Measurements from ENCODE around the gene TSPAN3. TPM values are rescaled to one million over a fixed set of nuclear protein-coding genes. Genes with fewer than 3 reads are reported as not detected.

TSPAN3 gene
- total RNA-seq, 1 experiment from 2014 or later: 140 TPM

DNA sequence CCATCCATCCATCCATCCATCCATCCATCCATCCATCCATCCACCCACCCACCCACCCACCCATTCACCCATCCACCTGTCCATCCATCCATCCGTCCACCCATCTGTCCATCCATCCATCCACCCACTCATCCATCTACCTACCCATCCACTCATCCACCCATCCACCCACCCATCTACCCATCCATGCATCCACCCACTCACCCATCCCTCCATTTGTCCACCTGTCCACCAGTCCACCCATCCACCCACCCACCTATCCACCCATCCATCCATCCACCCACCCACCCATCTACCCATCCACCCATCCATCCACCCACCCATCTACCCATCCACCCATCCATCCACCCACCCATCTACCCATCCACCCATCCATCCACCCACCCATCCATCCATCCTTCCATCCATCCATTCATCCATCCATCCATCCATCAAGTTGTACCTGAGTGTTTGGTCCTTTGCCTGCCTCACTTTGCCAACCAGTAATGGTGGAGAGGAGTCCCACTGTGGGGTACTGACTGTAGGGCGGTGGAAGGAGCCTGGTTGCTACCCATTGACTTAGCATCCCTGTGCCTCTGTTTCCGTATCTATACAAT lies 58.7 kb downstream of the TSPAN3 start:
- Histone ChIP-seq H3K79me2 (ENCODE audit: low read length) (no peaks in the 10 kb centered on the region), H3K9me2 (replicated peaks; ENCODE audit: low read length) (no peaks in the 10 kb centered on the region), H3K4me3 (ENCODE audit: low read length) (no peak overlapping the region), H3K9me3 (ENCODE audit: low read length) (no peaks in the 10 kb centered on the region), H3K27ac (ENCODE audit: low read length) (no peak overlapping the region), H4K20me1 (ENCODE audit: low read length) (no peaks in the 10 kb centered on the region), H3K27me3 (ENCODE audit: low read length) (no peaks in the 10 kb centered on the region), H3K4me1 (ENCODE audit: insufficient read depth, low read length) (no peaks in the 10 kb centered on the region), H3K4me2 (ENCODE audit: low read length) (no peak overlapping the region), H3K9ac (ENCODE audit: low read length) (no peak overlapping the region), H3K36me3 (ENCODE audit: low read depth, low read length) (no peaks in the 10 kb centered on the region), H3F3A (ENCODE audit: low read length, unreplicated experiment) (no peaks in the 10 kb centered on the region), H2AFZ (ENCODE audit: low read length) (no peak overlapping the region)
- CTCF ChIA-PET: no interaction called here
- POLR2A ChIA-PET (ENCODE audit: unreplicated experiment): no interaction called here
- intact Hi-C loops (cut with micrococcal nuclease): no loop called here
- no peak for DNase-seq
- TF ChIP-seq, protein P1, sequence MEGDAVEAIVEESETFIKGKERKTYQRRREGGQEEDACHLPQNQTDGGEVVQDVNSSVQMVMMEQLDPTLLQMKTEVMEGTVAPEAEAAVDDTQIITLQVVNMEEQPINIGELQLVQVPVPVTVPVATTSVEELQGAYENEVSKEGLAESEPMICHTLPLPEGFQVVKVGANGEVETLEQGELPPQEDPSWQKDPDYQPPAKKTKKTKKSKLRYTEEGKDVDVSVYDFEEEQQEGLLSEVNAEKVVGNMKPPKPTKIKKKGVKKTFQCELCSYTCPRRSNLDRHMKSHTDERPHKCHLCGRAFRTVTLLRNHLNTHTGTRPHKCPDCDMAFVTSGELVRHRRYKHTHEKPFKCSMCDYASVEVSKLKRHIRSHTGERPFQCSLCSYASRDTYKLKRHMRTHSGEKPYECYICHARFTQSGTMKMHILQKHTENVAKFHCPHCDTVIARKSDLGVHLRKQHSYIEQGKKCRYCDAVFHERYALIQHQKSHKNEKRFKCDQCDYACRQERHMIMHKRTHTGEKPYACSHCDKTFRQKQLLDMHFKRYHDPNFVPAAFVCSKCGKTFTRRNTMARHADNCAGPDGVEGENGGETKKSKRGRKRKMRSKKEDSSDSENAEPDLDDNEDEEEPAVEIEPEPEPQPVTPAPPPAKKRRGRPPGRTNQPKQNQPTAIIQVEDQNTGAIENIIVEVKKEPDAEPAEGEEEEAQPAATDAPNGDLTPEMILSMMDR (conservative IDR thresholded peaks at IDR 0.05; ENCODE audit: low read depth, low read length): no peak
- no peak for TF ChIP-seq EZH2phosphoT487 (IDR thresholded peaks at IDR 0.05; ENCODE audit: borderline replicate concordance, low read length)
- no peak for TF ChIP-seq EZH2 (IDR thresholded peaks at IDR 0.05; ENCODE audit: low read length, unreplicated experiment)
- BruUV-seq (replicated peaks): no TSS peak
- ATAC-seq: no peak

DNA sequence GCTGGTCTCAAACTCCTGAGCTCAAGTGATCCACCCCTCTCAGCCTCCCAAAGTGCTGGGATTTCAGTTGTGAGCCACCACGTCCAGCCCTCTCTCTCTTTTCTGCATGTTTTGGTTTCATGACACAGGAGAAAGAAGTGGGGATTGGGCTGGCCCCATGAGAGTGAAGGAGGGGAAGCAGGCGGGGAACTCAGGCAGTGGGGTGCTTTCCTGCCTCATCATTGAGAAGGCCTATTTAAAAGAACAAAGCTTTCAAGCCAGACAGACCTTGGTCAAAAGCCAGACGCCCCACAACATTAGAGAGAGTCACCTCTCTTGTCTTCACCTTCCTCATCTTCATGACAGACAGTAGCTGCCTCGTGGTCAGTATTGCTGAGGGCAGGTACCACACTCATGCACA lies 60.1 kb downstream of the TSPAN3 start:
- no peak for ATAC-seq
- CTCF ChIA-PET: no interaction called here
- no peaks in the 10 kb centered on the region for H3K79me2 ChIP-seq (ENCODE audit: low read length)
- TF ChIP-seq, protein P1 (conservative IDR thresholded peaks at IDR 0.05; ENCODE audit: low read depth, low read length): no peak
- TF ChIP-seq EZH2 (IDR thresholded peaks at IDR 0.05; ENCODE audit: low read length, unreplicated experiment) (no peak), EZH2phosphoT487 (IDR thresholded peaks at IDR 0.05; ENCODE audit: borderline replicate concordance, low read length) (no peak)
- H3K9me3 ChIP-seq (ENCODE audit: low read length): no peaks in the 10 kb centered on the region
- no peaks in the 10 kb centered on the region for H3F3A ChIP-seq (ENCODE audit: low read length, unreplicated experiment)
- H3K9me2 ChIP-seq (replicated peaks; ENCODE audit: low read length): no peaks in the 10 kb centered on the region
- H3K4me1 ChIP-seq (ENCODE audit: insufficient read depth, low read length): no peaks in the 10 kb centered on the region
- H3K36me3 ChIP-seq (ENCODE audit: low read depth, low read length): no peaks in the 10 kb centered on the region
- POLR2A ChIA-PET (ENCODE audit: unreplicated experiment): no interaction called here
- H4K20me1 ChIP-seq (ENCODE audit: low read length): no peaks in the 10 kb centered on the region
- intact Hi-C loops (cut with micrococcal nuclease): no loop called here
- H3K4me2 ChIP-seq (ENCODE audit: low read length): no peak overlapping the region
- H3K9ac ChIP-seq (ENCODE audit: low read length): no peak overlapping the region
- no peak for DNase-seq
- BruUV-seq (replicated peaks): no TSS peak
- H3K4me3 ChIP-seq (ENCODE audit: low read length): no peak overlapping the region
- H3K27ac ChIP-seq (ENCODE audit: low read length): no peak overlapping the region
- H3K27me3 ChIP-seq (ENCODE audit: low read length): 0 out of 2 replicates have a peak, but pooled peaks cover under 1% of the 10 kb centered on the region
- no peak overlapping the region for H2AFZ ChIP-seq (ENCODE audit: low read length)

DNA sequence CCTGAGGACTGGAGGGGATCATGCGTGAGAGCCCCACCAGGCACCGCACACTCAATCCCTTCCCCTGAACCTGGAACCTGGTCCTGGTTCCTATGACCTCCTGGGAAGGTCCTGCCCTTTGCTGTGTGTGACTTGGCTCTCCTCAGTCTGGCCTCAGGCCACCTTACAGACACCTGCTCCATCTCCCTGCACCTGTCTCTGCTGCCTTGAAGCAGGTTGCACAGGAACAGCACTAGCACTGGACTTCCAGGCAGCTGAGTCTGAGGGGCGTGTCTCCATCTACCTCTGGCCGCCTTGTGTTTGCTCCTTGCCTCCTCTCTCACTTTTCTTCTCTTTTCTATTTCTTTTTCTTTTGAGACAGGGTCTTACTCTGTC lies 60.6 kb downstream of the TSPAN3 start:
- Histone ChIP-seq H3K79me2 (ENCODE audit: low read length) (no peaks in the 10 kb centered on the region), H3F3A (ENCODE audit: low read length, unreplicated experiment) (no peaks in the 10 kb centered on the region), H3K4me2 (ENCODE audit: low read length) (no peak overlapping the region), H3K27ac (ENCODE audit: low read length) (no peak overlapping the region), H3K9me3 (ENCODE audit: low read length) (no peaks in the 10 kb centered on the region), H3K36me3 (ENCODE audit: low read depth, low read length) (no peaks in the 10 kb centered on the region), H3K27me3 (ENCODE audit: low read length) (0 out of 2 replicates have a peak, but pooled peaks cover 5% of the 10 kb centered on the region), H2AFZ (ENCODE audit: low read length) (no peak overlapping the region), H3K9me2 (replicated peaks; ENCODE audit: low read length) (no peaks in the 10 kb centered on the region), H3K4me3 (ENCODE audit: low read length) (no peak overlapping the region), H3K4me1 (ENCODE audit: insufficient read depth, low read length) (no peaks in the 10 kb centered on the region), H3K9ac (ENCODE audit: low read length) (no peak overlapping the region), H4K20me1 (ENCODE audit: low read length) (no peaks in the 10 kb centered on the region)
- BruUV-seq (replicated peaks): no TSS peak
- ChIA-PET CTCF (no interaction called here), POLR2A (ENCODE audit: unreplicated experiment) (no interaction called here)
- DNase-seq (no peak), ATAC-seq (no peak)
- intact Hi-C loops (cut with micrococcal nuclease): no loop called here
- TF ChIP-seq EZH2 (IDR thresholded peaks at IDR 0.05; ENCODE audit: low read length, unreplicated experiment): no peak
- TF ChIP-seq EZH2phosphoT487 (IDR thresholded peaks at IDR 0.05; ENCODE audit: borderline replicate concordance, low read length): no peak
- TF ChIP-seq, protein P1 (conservative IDR thresholded peaks at IDR 0.05; ENCODE audit: low read depth, low read length): no peak

Measured in PC-3 (cell line).